Tibial artery (tissue), 4 donors: Measurements from ENCODE around the gene DNAH14.
"Not testable (repeated sequence)": the region's sequence is repeated elsewhere in the genome, so short reads cannot be mapped to it uniquely, and the experiment has no call there.

Experiments
- DNase-seq, 2 donors: peaks; one replicate each; pipeline ENCODE4 v3.0.0-alpha.2; 2019
- H3K27ac ChIP-seq, 2 donors: fragments of 200-600 bp; sonication (generic) in 1 of 2; 1 replicate in 1 of 2; 2 replicates in 1 of 2; pipeline ENCODE4 v1.5.1; 2018 to 2019; ENCODE audit warnings: mild to moderate bottlenecking in 1 of 2
- H3K27me3 ChIP-seq, 2 donors: fragments of 200-600 bp; sonication (generic) in 1 of 2; one replicate each; pipeline versions ENCODE4 v1.5.1 to v1.6.0; 2016 to 2019
- H3K36me3 ChIP-seq, 3 donors: fragments of 200-600 bp; sonication (generic) in 2 of 3; one replicate each; pipeline ENCODE4 v1.5.1; 2016 to 2019; ENCODE audit warnings: mild to moderate bottlenecking in 2 of 3
- H3K4me1 ChIP-seq, 4 donors: fragments of 200-600 bp; sonication (generic) in 2 of 4; 1 replicate in 3 of 4; 2 replicates in 1 of 4; pipeline ENCODE4 v1.5.1; 2016 to 2019
- H3K4me3 ChIP-seq, 2 donors: fragments of 200-600 bp; sonication (generic) in 1 of 2; 1 replicate in 1 of 2; 2 replicates in 1 of 2; pipeline ENCODE4 v1.5.1; 2018 to 2019; ENCODE audit warnings: mild to moderate bottlenecking in 2 of 2
- H3K9me3 ChIP-seq, 3 donors: fragments of 200-600 bp; sonication (generic) in 1 of 3; one replicate each; pipeline ENCODE4 v1.5.1; 2016 to 2019
- intact Hi-C: fragments of 100-400 bp; cut with DNase I; formaldehyde crosslinking; loops from one replicate; pipeline ENCODE4 v1.15.0; 2023; ENCODE audit warnings: low total_unique reads
- TF ChIP-seq, protein P1 (sequence below), 2 experiments: fragments of 200-600 bp in 1 of 2; fragments of 450-650 bp in 1 of 2; IDR thresholded peaks; one replicate each; pipeline ENCODE4 v1.5.1; 2017 to 2019; ENCODE audit warnings: antibody characterized with exemption in 2 of 2, mild to moderate bottlenecking in 1 of 2, moderate library complexity in 1 of 2

The DNAH14 gene

DNA sequence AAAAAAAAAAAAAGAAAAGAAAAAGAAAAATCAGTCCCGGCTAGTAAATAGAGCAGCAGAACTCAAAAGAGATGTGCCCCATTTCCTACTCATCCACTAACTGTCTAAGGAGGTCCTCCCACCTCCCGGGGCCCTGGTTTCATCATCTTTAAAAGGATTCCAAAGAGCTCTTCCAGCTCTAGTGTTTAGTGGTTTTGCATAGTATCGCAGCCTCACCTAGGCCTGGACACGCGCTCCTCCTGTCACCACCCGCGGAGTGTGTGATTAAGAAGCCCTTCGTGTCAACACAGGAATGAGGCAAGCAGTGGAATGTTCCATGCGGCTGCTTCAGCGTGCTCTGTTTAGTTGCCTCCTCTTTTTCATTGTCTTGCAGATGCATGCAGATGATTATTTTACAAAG, 449.4 kb downstream of the DNAH14 start:
- no peaks in the 10 kb centered on the region for H3K27me3 ChIP-seq
- intact Hi-C loops: no loop called here
- H3K4me3 ChIP-seq: no peak overlapping the region
- TF ChIP-seq, protein P1, sequence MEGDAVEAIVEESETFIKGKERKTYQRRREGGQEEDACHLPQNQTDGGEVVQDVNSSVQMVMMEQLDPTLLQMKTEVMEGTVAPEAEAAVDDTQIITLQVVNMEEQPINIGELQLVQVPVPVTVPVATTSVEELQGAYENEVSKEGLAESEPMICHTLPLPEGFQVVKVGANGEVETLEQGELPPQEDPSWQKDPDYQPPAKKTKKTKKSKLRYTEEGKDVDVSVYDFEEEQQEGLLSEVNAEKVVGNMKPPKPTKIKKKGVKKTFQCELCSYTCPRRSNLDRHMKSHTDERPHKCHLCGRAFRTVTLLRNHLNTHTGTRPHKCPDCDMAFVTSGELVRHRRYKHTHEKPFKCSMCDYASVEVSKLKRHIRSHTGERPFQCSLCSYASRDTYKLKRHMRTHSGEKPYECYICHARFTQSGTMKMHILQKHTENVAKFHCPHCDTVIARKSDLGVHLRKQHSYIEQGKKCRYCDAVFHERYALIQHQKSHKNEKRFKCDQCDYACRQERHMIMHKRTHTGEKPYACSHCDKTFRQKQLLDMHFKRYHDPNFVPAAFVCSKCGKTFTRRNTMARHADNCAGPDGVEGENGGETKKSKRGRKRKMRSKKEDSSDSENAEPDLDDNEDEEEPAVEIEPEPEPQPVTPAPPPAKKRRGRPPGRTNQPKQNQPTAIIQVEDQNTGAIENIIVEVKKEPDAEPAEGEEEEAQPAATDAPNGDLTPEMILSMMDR (IDR thresholded peaks at IDR 0.05): no peak
- no peaks in the 10 kb centered on the region for H3K36me3 ChIP-seq
- no peaks in the 10 kb centered on the region for H3K4me1 ChIP-seq
- no peak overlapping the region for H3K27ac ChIP-seq
- H3K9me3 ChIP-seq: no peaks in the 10 kb centered on the region
- DNase-seq: no peak

DNA sequence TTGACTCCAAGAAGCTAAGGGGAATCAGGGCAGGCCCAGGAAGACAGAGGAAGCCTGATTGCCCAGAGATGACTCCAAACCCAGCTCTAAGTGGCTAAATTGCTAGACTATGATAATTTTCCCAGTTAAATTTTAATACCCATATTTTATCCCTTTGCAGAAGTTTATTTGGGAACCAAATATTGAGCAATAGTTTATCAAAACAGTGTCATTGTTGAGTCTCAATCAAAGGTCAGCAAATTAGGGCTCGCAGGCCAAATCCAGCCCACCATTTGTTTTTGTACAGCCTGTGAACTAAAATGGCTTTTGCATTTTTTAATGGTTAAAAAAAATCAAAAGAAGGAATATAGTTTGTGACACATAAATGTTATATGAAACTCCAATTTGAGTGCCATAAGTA, 451.2 kb downstream of the DNAH14 start:
- Histone ChIP-seq H3K4me1 (no peaks in the 10 kb centered on the region), H3K27ac (no peak overlapping the region), H3K4me3 (no peak overlapping the region), H3K36me3 (no peaks in the 10 kb centered on the region), H3K9me3 (no peaks in the 10 kb centered on the region), H3K27me3 (no peaks in the 10 kb centered on the region)
- intact Hi-C loops: no loop called here
- no peak for DNase-seq
- TF ChIP-seq, protein P1 (IDR thresholded peaks at IDR 0.05): no peak

DNA sequence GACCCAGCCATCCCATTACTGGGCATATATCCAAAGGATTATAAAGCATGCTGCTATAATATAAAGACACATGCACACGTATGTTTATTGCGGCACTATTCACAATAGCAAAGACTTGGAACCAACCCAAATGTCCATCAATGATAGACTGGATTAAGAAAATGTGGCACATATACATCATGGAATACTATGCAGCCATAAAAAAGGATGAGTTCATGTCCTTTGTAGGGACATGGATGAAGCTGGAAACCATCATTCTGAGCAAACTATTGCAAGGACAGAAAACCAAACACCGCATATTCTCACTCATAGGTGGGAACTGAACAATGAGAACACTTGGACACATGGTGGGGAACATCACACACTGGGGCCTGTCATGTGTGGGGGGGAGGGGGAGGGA, 457.4 kb downstream of the DNAH14 start:
- H3K27me3 ChIP-seq, DNase-seq, H3K4me3 ChIP-seq, intact Hi-C loops, H3K4me1 ChIP-seq, H3K27ac ChIP-seq, H3K36me3 ChIP-seq, H3K9me3 ChIP-seq: not testable (repeated sequence)

DNA sequence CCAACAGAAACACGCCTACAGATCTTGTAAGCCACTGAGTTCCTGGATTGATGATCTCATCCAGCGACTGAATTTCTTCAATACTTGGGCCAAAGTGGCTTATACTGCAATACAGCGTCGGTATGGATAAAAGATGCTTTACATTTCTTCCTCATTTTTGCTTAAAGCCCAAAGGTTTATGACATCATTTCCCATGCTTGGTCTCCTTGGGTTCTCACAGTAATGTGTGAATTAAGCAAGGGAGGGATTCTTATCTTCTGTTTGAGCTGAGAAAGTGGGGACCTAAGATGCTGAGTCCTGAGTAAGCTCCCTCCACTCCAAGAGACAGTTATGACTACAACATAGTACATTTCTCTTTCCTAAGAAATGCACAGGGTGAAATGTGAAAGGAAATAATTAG, 458.9 kb downstream of the DNAH14 start:
- TF ChIP-seq, protein P1 (IDR thresholded peaks at IDR 0.05): no peak
- H3K36me3 ChIP-seq: no peaks in the 10 kb centered on the region
- no peaks in the 10 kb centered on the region for H3K9me3 ChIP-seq
- H3K27ac ChIP-seq: no peak overlapping the region
- no peak overlapping the region for H3K4me3 ChIP-seq
- H3K27me3 ChIP-seq: no peaks in the 10 kb centered on the region
- intact Hi-C loops: no loop called here
- no peak for DNase-seq
- no peaks in the 10 kb centered on the region for H3K4me1 ChIP-seq

DNA sequence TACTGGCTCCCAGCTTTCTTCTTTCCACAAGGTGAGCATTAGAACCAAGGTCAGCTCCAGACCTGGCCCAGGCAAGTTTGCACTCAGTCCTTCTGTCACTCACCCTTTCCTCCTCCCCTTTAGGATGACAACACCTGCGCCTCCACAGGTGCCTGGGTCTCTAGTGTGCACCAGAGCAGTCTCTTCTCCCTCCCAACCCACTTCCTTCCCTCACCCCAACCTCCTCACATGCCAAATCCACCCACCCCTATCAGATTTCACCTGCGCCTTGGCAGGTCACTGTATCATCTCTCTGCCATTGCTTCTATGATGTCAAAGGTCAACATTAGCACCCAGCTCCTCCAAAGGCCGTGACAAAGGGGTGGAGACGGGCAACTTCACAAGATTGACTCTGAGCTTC, 460.4 kb downstream of the DNAH14 start:
- intact Hi-C loops: no loop called here
- no peaks in the 10 kb centered on the region for H3K27me3 ChIP-seq
- H3K4me3 ChIP-seq: no peak overlapping the region
- DNase-seq: no peak
- TF ChIP-seq, protein P1 (IDR thresholded peaks at IDR 0.05): no peak
- no peaks in the 10 kb centered on the region for H3K36me3 ChIP-seq
- no peaks in the 10 kb centered on the region for H3K9me3 ChIP-seq
- H3K4me1 ChIP-seq: no peaks in the 10 kb centered on the region
- no peak overlapping the region for H3K27ac ChIP-seq

DNA sequence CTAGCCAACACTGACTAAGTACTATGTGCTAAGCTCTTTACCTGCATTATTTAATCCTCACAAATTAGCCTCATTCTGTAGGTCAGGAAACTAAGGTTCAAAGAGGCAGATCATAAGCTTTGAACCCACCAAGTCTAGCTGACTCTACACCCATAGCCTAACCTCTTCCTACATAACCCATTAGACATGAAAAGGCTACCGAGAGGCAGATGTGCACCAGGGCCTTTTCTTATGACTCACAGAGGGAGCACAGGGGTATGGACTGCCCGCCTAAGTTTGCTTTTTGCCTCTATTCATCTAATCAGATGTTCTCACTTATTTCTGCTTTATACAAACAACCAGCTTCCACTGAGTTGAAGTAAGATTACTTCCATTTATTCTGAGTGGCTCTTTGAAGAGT, 466.9 kb downstream of the DNAH14 start:
- H3K4me3 ChIP-seq: no peak overlapping the region
- H3K36me3 ChIP-seq: peaks cover 13 to 31% (median 24%) of the 10 kb centered on the region in 3 donors
- H3K27ac ChIP-seq: no peak overlapping the region
- intact Hi-C loops: no loop called here
- no peaks in the 10 kb centered on the region for H3K27me3 ChIP-seq
- no peak for DNase-seq
- TF ChIP-seq, protein P1 (IDR thresholded peaks at IDR 0.05): no peak
- H3K4me1 ChIP-seq: no peaks in the 10 kb centered on the region
- H3K9me3 ChIP-seq: no peaks in the 10 kb centered on the region
